Chondrocyte (in vitro differentiated cells): ENCODE data around the gene GRIK2. TPM values are rescaled to one million over a fixed set of nuclear protein-coding genes. Genes with fewer than 3 reads are reported as not detected.
A peak's percentile ranks its signal among the peaks of the same experiment; 100 is the strongest.

Experiments
- DNase-seq: peaks from one replicate; pipeline ENCODE4 v3.0.0; 2021; ENCODE audit warnings: mixed read lengths, low spot score
- H3K27ac Mint-ChIP-seq: one replicate; pipeline ENCODE4 v1.8.0; 2021; ENCODE audit warnings: mild to moderate bottlenecking, moderate library complexity, mixed read lengths; ENCODE audit not compliant: unreplicated experiment
- H3K27me3 Mint-ChIP-seq: 2 replicates; pipeline ENCODE4 v1.8.0; 2021; ENCODE audit warnings: low read depth, mixed read lengths
- H3K36me3 Mint-ChIP-seq: 2 replicates; pipeline ENCODE4 v1.8.0; 2021; ENCODE audit warnings: low read depth, mixed read lengths
- H3K4me1 Mint-ChIP-seq: 2 replicates; pipeline ENCODE4 v1.8.0; 2021; ENCODE audit warnings: low read depth, mild to moderate bottlenecking, mixed read lengths
- H3K4me3 Mint-ChIP-seq: one replicate; pipeline ENCODE4 v1.8.0; 2021; ENCODE audit warnings: mild to moderate bottlenecking, moderate library complexity, mixed read lengths; ENCODE audit not compliant: unreplicated experiment
- H3K9me3 Mint-ChIP-seq: 2 replicates; pipeline ENCODE4 v1.8.0; 2021; ENCODE audit warnings: low read depth, mixed read lengths
- CTCF ChIP-seq: fragments of 200-600 bp; sonication (generic); IDR thresholded peaks from 2 replicates; pipeline ENCODE4 v1.5.0; 2021; ENCODE audit warnings: antibody characterized with exemption, mild to moderate bottlenecking, moderate library complexity
- total RNA-seq: library from RNA; stranded (reverse); gene quantifications from 3 replicates; pipeline ENCODE4 v1.2.1, GENCODE V29; 2021

The GRIK2 gene
- total RNA-seq, 1 donor from 2014 or later = 8.2 TPM

- Mint-ChIP-seq H3K9me3 (no peaks in the 10 kb centered on the region), H3K27me3 (no peaks in the 10 kb centered on the region), H3K4me1 (peaks cover 18% of the 10 kb centered on the region), H3K27ac (peak overlapping the region; percentile 65), H3K36me3 (peaks cover 1% of the 10 kb centered on the region), H3K4me3 (no peak overlapping the region)
- DNase-seq = no peak
- TF ChIP-seq CTCF = no peak
Measured at GRCh38 chr6:101429270-101429669, 35.8 kb downstream of the GRIK2 start.

- H3K4me1 Mint-ChIP-seq = peaks cover 20% of the 10 kb centered on the region
Measured at GRCh38 chr6:101429845-101430244, 36.3 kb downstream of the GRIK2 start.

GRCh38 chr6:101433141-101433540, 39.6 kb downstream of the GRIK2 start:
- H3K4me3 Mint-ChIP-seq = no peak overlapping the region
- peaks cover 20% of the 10 kb centered on the region for H3K4me1 Mint-ChIP-seq
- no peaks in the 10 kb centered on the region for H3K36me3 Mint-ChIP-seq
- TF ChIP-seq CTCF = no peak
- DNase-seq = no peak
- H3K9me3 Mint-ChIP-seq = no peaks in the 10 kb centered on the region
- no peaks in the 10 kb centered on the region for H3K27me3 Mint-ChIP-seq
- no peak overlapping the region for H3K27ac Mint-ChIP-seq

More at GRCh38 chr6:101429845-101430244, 36.3 kb downstream of the GRIK2 start:
- no peak overlapping the region for H3K4me3 Mint-ChIP-seq
- peak overlapping the region; percentile 65 for H3K27ac Mint-ChIP-seq
- DNase-seq = no peak
- H3K36me3 Mint-ChIP-seq = peaks cover 1% of the 10 kb centered on the region
- no peaks in the 10 kb centered on the region for H3K9me3 Mint-ChIP-seq
- no peak for TF ChIP-seq CTCF
- H3K27me3 Mint-ChIP-seq = no peaks in the 10 kb centered on the region

GRCh38 chr6:101434601-101435000, 41.1 kb downstream of the GRIK2 start:
- Mint-ChIP-seq H3K9me3 (no peaks in the 10 kb centered on the region), H3K27me3 (no peaks in the 10 kb centered on the region), H3K4me1 (peaks cover 12% of the 10 kb centered on the region), H3K4me3 (no peak overlapping the region), H3K36me3 (no peaks in the 10 kb centered on the region), H3K27ac (no peak overlapping the region)
- TF ChIP-seq CTCF = no peak
- DNase-seq = no peak

- H3K36me3 Mint-ChIP-seq = no peaks in the 10 kb centered on the region
- no peak for DNase-seq
- H3K27ac Mint-ChIP-seq = no peak overlapping the region
- no peaks in the 10 kb centered on the region for H3K9me3 Mint-ChIP-seq
- peaks cover 12% of the 10 kb centered on the region for H3K4me1 Mint-ChIP-seq
- no peaks in the 10 kb centered on the region for H3K27me3 Mint-ChIP-seq
- TF ChIP-seq CTCF = no peak
- no peak overlapping the region for H3K4me3 Mint-ChIP-seq
Measured at GRCh38 chr6:101435038-101435437, 41.5 kb downstream of the GRIK2 start.
